MCF 10A (cell line): ENCODE data around the gene NOL4L. TPM values are rescaled to one million over a fixed set of nuclear protein-coding genes. Genes with fewer than 3 reads are reported as not detected.

ENCODE experiments used
- BruUV-seq: library from RNA; stranded (reverse); fragments of 400-500 nt; replicated peaks from 2 replicates; lab custom pipeline; 2021; lab: Mats Ljungman, UMichigan
- CTCF ChIA-PET: fragments of 300-600 bp; sonication (Branson Sonifier 250); formaldehyde crosslinking; extraction: SDS; loops from one replicate; lab custom pipeline; 2021; ENCODE audit warnings: antibody characterized with exemption, inconsistent platforms; lab: Yijun Ruan, JAX
- POLR2A ChIA-PET: fragments of 300-600, 350-650 bp; sonication (Branson Sonifier 250); formaldehyde crosslinking; extraction: SDS; loops from one replicate; lab custom pipeline; 2020; ENCODE audit warnings: antibody characterized with exemption, inconsistent platforms; lab: Yijun Ruan, JAX
- DNase-seq: peaks from one replicate; pipeline ENCODE4 v3.0.0-alpha.2; 2018; ENCODE audit not compliant: unreplicated experiment
- H3K27ac Mint-ChIP-seq: one replicate; pipeline ENCODE4 v1.8.0; 2022; ENCODE audit warnings: mild to moderate bottlenecking, low read depth, mixed read lengths; ENCODE audit not compliant: unreplicated experiment
- H3K27me3 Mint-ChIP-seq: one replicate; pipeline ENCODE4 v1.8.0; 2022; ENCODE audit warnings: mixed read lengths; ENCODE audit not compliant: insufficient read depth, unreplicated experiment
- H3K36me3 Mint-ChIP-seq: one replicate; pipeline ENCODE4 v1.8.0; 2022; ENCODE audit warnings: mild to moderate bottlenecking, moderate library complexity, mixed read lengths; ENCODE audit not compliant: insufficient read depth, unreplicated experiment
- H3K4me1 Mint-ChIP-seq: one replicate; pipeline ENCODE4 v1.8.0; 2022; ENCODE audit warnings: mixed read lengths; ENCODE audit not compliant: insufficient read depth, unreplicated experiment
- H3K4me3 Mint-ChIP-seq: one replicate; pipeline ENCODE4 v1.8.0; 2022; ENCODE audit warnings: mild to moderate bottlenecking, moderate library complexity, mixed read lengths; ENCODE audit not compliant: unreplicated experiment
- H3K9me3 Mint-ChIP-seq: one replicate; pipeline ENCODE4 v1.8.0; 2022; ENCODE audit warnings: mixed read lengths; ENCODE audit not compliant: unreplicated experiment
- CTCF ChIP-seq: fragments of 200-600 bp; IDR thresholded peaks from one replicate; pipeline ENCODE4 v1.8.0; 2022; ENCODE audit warnings: antibody characterized with exemption, mild to moderate bottlenecking; ENCODE audit not compliant: unreplicated experiment
- intact Hi-C: fragments of 100-400 bp; cut with micrococcal nuclease; formaldehyde crosslinking; loops from 2 replicates; pipeline ENCODE4 v1.14.1; 2022
- total RNA-seq: library from RNA; stranded (reverse); gene quantifications from 2 replicates; pipeline ENCODE4 v1.2.3, GENCODE V29; 2022

NOL4L gene
- total RNA-seq, 1 experiment from 2014 or later, result 3.3 TPM

GRCh38 chr20:32433311-32434021 lies 151.7 kb downstream of the NOL4L start:
- Mint-ChIP-seq H3K4me1 (no peaks in the 10 kb centered on the region), H3K4me3 (no peak overlapping the region), H3K9me3 (no peaks in the 10 kb centered on the region), H3K27me3 (no peaks in the 10 kb centered on the region), H3K36me3 (peaks cover 87% of the 10 kb centered on the region), H3K27ac (no peak overlapping the region)
- no peak for DNase-seq
- intact Hi-C loops, result no loop called here
- TSS peak; percentile 11 for BruUV-seq
- CTCF ChIA-PET, result interaction anchor here (0.6 kb wide), 1 partner anchor 54 kb away, joined by 5 read pairs; no protein-coding TSS in a partner anchor
- TF ChIP-seq CTCF, result no peak
- POLR2A ChIA-PET, result interaction anchor here (1.3 kb wide), 1 partner anchor 17 kb away, joined by 3 read pairs; no protein-coding TSS in a partner anchor

GRCh38 chr20:32432277-32432676 lies 152.9 kb downstream of the NOL4L start:
- TF ChIP-seq CTCF, result no peak
- ChIA-PET POLR2A (interaction anchor here (0.8 to 1.3 kb wide), 2 partner anchors 15 to 72 kb away, joined by 3 to 7 read pairs; no protein-coding TSS in a partner anchor), CTCF (interaction anchor here (0.8 kb wide), 1 partner anchor 1388 kb away, joined by 3 read pairs; no protein-coding TSS in a partner anchor)
- intact Hi-C loops, result no loop called here
- no peaks in the 10 kb centered on the region for H3K9me3 Mint-ChIP-seq
- no peak for DNase-seq
- H3K4me3 Mint-ChIP-seq, result no peak overlapping the region
- no peak overlapping the region for H3K27ac Mint-ChIP-seq
- no peaks in the 10 kb centered on the region for H3K27me3 Mint-ChIP-seq
- BruUV-seq, result no TSS peak
- peaks cover 87% of the 10 kb centered on the region for H3K36me3 Mint-ChIP-seq
- no peaks in the 10 kb centered on the region for H3K4me1 Mint-ChIP-seq

- no peak overlapping the region for H3K4me3 Mint-ChIP-seq
- peaks cover 78% of the 10 kb centered on the region for H3K36me3 Mint-ChIP-seq
- ChIA-PET POLR2A (interaction anchor here (0.8 to 1.2 kb wide), 3 partner anchors 11 to 20 kb away, joined by 3 read pairs; no protein-coding TSS in a partner anchor), CTCF (interaction anchor here (0.5 to 1.4 kb wide), 3 partner anchors 15 to 1448 kb away, joined by 3 to 6 read pairs (median 3); no protein-coding TSS in a partner anchor)
- no peak for TF ChIP-seq CTCF
- H3K9me3 Mint-ChIP-seq, result no peaks in the 10 kb centered on the region
- no peaks in the 10 kb centered on the region for H3K27me3 Mint-ChIP-seq
- H3K4me1 Mint-ChIP-seq, result no peaks in the 10 kb centered on the region
- intact Hi-C loops, result no loop called here
- no peak overlapping the region for H3K27ac Mint-ChIP-seq
- BruUV-seq, result no TSS peak
- no peak for DNase-seq
These were observed 153.7 kb downstream of the NOL4L start for GRCh38 chr20:32431457-32431856.

- intact Hi-C loops, result no loop called here
- no peak for TF ChIP-seq CTCF
- POLR2A ChIA-PET, result interaction anchor here (1.2 kb wide), 1 partner anchor 14 kb away, joined by 3 read pairs; no protein-coding TSS in a partner anchor
- H3K27me3 Mint-ChIP-seq, result no peaks in the 10 kb centered on the region
- H3K4me3 Mint-ChIP-seq, result no peak overlapping the region
- H3K27ac Mint-ChIP-seq, result no peak overlapping the region
- no peaks in the 10 kb centered on the region for H3K4me1 Mint-ChIP-seq
- peaks cover 62% of the 10 kb centered on the region for H3K36me3 Mint-ChIP-seq
- BruUV-seq, result no TSS peak
- no peak for DNase-seq
- CTCF ChIA-PET, result interaction anchor here (0.6 to 0.9 kb wide), 2 partner anchors 55 to 81 kb away, joined by 3 read pairs; no protein-coding TSS in a partner anchor
- no peaks in the 10 kb centered on the region for H3K9me3 Mint-ChIP-seq
These were observed 155.3 kb downstream of the NOL4L start for GRCh38 chr20:32429745-32430360.
